Mesothelial cell of epicardium (in vitro differentiated cells): ENCODE measurements around the gene MITF. TPM values are rescaled to one million over a fixed set of nuclear protein-coding genes. Genes with fewer than 3 reads are reported as not detected.
A peak's percentile ranks its signal among the peaks of the same experiment; 100 is the strongest.

Experiments
- DNase-seq, 2 experiments: peaks; one replicate each; pipeline ENCODE4 v3.0.0; 2021; ENCODE audit warnings: low spot score in 2 of 2; ENCODE audit not compliant: unreplicated experiment in 2 of 2
- H3K27ac Mint-ChIP-seq: 2 replicates; pipeline ENCODE4 v1.8.0; 2021; ENCODE audit warnings: mixed read lengths
- H3K27me3 Mint-ChIP-seq: 2 replicates; pipeline ENCODE4 v1.8.0; 2021; ENCODE audit warnings: low read depth, mixed read lengths
- H3K36me3 Mint-ChIP-seq: 2 replicates; pipeline ENCODE4 v1.8.0; 2021; ENCODE audit warnings: mixed read lengths
- H3K4me1 Mint-ChIP-seq: 2 replicates; pipeline ENCODE4 v1.8.0; 2021; ENCODE audit warnings: mixed read lengths
- H3K4me3 Mint-ChIP-seq: 2 replicates; pipeline ENCODE4 v1.8.0; 2021; ENCODE audit warnings: mild to moderate bottlenecking, moderate library complexity, mixed read lengths
- H3K9me3 Mint-ChIP-seq: 2 replicates; pipeline ENCODE4 v1.8.0; 2021; ENCODE audit warnings: mixed read lengths
- total RNA-seq: library from RNA; stranded (reverse); gene quantifications from 3 replicates; pipeline ENCODE4 v1.2.1, GENCODE V29; 2021
- TF ChIP-seq, protein P1 (sequence below): fragments of 200-600 bp; sonication (generic); IDR thresholded peaks from one replicate; pipeline ENCODE4 v1.5.0; 2021; ENCODE audit warnings: antibody characterized with exemption; ENCODE audit not compliant: unreplicated experiment

MITF gene
- total RNA-seq, 1 donor from 2014 or later, result 7.0 TPM

DNA sequence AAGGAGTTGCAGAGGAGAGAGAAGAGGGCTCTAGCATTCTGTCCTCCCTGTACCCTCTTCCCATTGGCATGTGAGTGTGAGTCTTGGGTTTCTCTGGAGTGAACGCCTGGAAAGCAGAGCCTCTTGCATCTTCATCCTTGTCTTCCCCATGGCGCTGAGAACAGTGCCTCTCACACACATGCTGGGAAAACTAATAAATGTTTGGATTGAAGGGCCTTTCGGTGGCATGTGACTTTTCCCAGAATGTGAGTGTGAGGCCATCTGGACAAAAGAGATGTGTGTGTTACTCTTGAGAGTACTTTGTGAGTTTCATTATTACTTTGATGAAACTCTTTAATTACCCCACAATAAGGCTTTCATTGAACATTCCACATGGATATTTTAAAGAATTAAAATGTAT is 122.3 kb downstream of the MITF start:
- Mint-ChIP-seq H3K36me3 (no peaks in the 10 kb centered on the region), H3K27me3 (peaks cover 1% of the 10 kb centered on the region), H3K4me3 (no peak overlapping the region), H3K9me3 (no peaks in the 10 kb centered on the region), H3K4me1 (peaks cover 11% of the 10 kb centered on the region), H3K27ac (no peak overlapping the region)
- no peak for DNase-seq
- TF ChIP-seq, protein P1, sequence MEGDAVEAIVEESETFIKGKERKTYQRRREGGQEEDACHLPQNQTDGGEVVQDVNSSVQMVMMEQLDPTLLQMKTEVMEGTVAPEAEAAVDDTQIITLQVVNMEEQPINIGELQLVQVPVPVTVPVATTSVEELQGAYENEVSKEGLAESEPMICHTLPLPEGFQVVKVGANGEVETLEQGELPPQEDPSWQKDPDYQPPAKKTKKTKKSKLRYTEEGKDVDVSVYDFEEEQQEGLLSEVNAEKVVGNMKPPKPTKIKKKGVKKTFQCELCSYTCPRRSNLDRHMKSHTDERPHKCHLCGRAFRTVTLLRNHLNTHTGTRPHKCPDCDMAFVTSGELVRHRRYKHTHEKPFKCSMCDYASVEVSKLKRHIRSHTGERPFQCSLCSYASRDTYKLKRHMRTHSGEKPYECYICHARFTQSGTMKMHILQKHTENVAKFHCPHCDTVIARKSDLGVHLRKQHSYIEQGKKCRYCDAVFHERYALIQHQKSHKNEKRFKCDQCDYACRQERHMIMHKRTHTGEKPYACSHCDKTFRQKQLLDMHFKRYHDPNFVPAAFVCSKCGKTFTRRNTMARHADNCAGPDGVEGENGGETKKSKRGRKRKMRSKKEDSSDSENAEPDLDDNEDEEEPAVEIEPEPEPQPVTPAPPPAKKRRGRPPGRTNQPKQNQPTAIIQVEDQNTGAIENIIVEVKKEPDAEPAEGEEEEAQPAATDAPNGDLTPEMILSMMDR, result no peak

DNA sequence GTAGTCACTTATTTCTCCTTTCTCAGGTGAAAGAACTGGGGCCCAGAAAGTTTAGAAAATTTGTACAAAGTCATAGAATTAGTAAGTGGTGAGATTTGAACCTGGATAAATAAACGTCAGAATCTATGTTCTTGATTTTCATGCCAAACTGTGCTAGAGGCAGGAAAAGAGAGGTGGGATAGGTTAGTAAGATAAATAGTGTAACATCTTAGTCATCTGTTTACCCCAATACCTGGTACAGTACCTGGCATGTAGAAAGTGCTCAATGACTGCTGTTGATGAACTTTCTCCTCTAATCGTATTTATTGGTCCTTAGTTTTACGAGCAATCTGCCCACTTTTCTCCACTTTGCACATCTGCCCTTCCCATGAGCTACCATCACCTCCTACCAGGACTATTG is 124.9 kb downstream of the MITF start:
- no peak for DNase-seq
- no peak overlapping the region for H3K4me3 Mint-ChIP-seq
- H3K9me3 Mint-ChIP-seq, result no peaks in the 10 kb centered on the region
- TF ChIP-seq, protein P1, result no peak
- no peak overlapping the region for H3K27ac Mint-ChIP-seq
- no peaks in the 10 kb centered on the region for H3K27me3 Mint-ChIP-seq
- no peaks in the 10 kb centered on the region for H3K36me3 Mint-ChIP-seq
- H3K4me1 Mint-ChIP-seq, result peaks cover 17% of the 10 kb centered on the region

DNA sequence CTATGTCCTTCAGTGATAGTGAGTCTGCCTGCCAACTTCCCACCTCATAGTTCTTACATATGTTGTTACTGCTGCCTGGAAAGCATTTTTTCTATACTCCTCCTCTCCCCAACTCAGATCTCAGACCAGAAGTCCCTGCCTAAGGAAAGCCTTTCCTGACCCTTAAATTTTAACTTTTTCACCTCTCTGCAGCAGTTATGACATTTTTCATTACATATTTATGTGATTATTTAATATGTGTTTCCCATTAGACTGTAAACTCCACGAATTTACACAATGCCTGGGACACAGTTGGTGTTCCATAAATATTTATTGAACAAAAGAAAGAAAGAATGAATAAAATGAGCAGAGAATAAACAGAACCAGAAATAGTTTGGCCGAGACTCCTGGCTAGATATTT is 125.5 kb downstream of the MITF start:
- no peaks in the 10 kb centered on the region for H3K36me3 Mint-ChIP-seq
- TF ChIP-seq, protein P1, result no peak
- peaks cover 17% of the 10 kb centered on the region for H3K4me1 Mint-ChIP-seq
- no peaks in the 10 kb centered on the region for H3K9me3 Mint-ChIP-seq
- no peak for DNase-seq
- no peak overlapping the region for H3K4me3 Mint-ChIP-seq
- H3K27me3 Mint-ChIP-seq, result no peaks in the 10 kb centered on the region
- H3K27ac Mint-ChIP-seq, result no peak overlapping the region

DNA sequence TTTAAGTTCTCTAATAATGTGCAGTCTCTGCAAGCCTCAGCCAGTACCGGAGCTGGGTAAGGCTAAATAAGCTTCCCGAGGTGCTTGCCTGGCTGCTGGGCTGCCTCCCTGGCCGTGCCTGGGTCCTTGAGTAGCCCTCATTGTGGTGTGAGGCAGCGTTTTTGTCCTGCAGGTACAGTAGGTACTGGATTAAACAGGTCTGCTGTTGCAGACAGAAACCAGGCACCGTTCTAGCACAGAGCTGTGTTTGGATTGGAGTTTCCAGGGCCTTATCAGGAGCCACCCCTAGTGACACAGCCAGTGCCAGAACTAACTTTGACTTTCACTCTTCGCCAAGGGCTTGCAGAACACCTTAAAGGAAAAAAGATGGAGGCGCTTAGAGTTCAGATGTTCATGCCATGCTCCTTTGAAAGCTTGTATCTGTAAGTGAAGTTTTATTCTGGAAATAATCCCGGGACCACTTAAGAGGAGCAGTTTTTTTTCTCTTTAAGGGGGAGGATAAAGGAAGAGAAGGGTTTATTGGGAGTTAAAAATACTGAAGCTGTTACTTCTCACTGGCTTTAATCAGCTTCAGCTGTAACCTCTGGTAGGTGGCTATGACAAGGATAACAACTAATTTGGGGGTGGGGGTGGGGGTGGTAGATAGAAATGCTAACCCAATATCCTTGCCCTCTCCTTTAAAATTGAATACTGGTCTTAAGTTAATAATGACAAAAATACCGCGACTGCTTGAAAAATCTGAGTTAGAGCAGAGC is 126.8 kb downstream of the MITF start:
- H3K4me1 Mint-ChIP-seq, result peaks cover 17% of the 10 kb centered on the region
- H3K9me3 Mint-ChIP-seq, result no peaks in the 10 kb centered on the region
- no peak for DNase-seq
- TF ChIP-seq, protein P1, result no peak
- peak overlapping the region; percentile 21 for H3K4me3 Mint-ChIP-seq
- H3K36me3 Mint-ChIP-seq, result no peaks in the 10 kb centered on the region
- H3K27me3 Mint-ChIP-seq, result no peaks in the 10 kb centered on the region
- peak overlapping the region; percentile 60 for H3K27ac Mint-ChIP-seq

DNA sequence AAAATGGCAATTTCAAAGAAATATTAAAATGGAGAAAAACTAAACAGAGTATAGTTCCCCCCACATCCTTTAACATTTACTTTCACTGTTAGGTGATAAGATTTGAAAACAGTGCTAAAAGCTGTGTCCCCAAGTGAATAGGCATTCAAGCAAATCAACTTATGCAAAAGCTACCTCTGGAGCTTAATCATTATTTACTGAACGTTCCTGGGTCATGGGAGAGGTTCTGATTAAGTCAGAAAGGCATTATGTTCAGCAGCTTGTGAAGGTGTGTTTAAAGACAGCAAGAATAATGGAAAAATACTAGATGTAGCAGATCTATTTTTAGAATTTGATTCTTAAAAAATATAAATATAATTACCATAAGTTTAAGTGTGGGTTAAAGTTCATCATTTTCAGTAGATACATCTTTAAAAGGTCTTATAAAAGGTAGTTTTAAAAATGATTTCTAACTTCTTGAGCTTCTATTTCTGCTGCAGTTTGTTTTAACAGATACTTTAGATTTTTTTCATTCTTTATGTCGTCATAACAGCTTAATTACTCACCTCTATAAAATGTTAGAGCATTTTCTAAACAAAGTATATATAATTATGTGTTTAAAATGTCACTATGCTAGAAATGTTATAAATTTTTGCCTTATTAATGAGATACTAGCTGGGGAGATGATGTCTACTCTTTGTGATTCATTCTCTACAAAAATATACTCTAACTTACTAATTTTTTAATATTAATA is 127.9 kb downstream of the MITF start:
- DNase-seq, result no peak
- Mint-ChIP-seq H3K27ac (peak overlapping the region; percentile 45), H3K4me1 (peaks cover 17% of the 10 kb centered on the region), H3K9me3 (no peaks in the 10 kb centered on the region), H3K36me3 (no peaks in the 10 kb centered on the region), H3K4me3 (no peak overlapping the region), H3K27me3 (no peaks in the 10 kb centered on the region)
- TF ChIP-seq, protein P1, result no peak
